ENCODE results near the gene MMUT.
"Not testable (repeated sequence)": the region's sequence is repeated elsewhere in the genome, so short reads cannot be mapped to it uniquely, and the experiment has no call there.

Gene MMUT

GRCh38 chr6:49462927-49463611 is at the start of gene MMUT, which contains the start of gene CENPQ:
Gene MMUT (minus strand): TSS chr6:49463253. CDS start chr6:49459466, 3,787 bp downstream.
Gene CENPQ (plus strand): TSS chr6:49463370. CDS start chr6:49470177, 6,807 bp downstream.
- DNase-seq (ENCODE audit: low read depth, low spot score) = peak; percentile 97

- DNase-seq (ENCODE audit: low read depth, low spot score) = no peak
Observed at GRCh38 chr6:49509342-49509741, 46.3 kb upstream of the MMUT start.

GRCh38 chr6:49506569-49507111 is 43.6 kb upstream of the MMUT start:
- no peak for DNase-seq (ENCODE audit: low read depth, low spot score)

- no peak for DNase-seq (ENCODE audit: low read depth, low spot score)
Observed at GRCh38 chr6:49504666-49505065, 41.6 kb upstream of the MMUT start.

- no peak for DNase-seq (ENCODE audit: low read depth, low spot score)
Observed at GRCh38 chr6:49499623-49500022, 36.6 kb upstream of the MMUT start, which contains the start of gene GLYATL3. Gene GLYATL3 (plus strand): TSS chr6:49499923. CDS start chr6:49511991, 12,068 bp downstream.

GRCh38 chr6:49499126-49499525 is 36.1 kb upstream of the MMUT start:
- no peak for DNase-seq (ENCODE audit: low read depth, low spot score)

DNA sequence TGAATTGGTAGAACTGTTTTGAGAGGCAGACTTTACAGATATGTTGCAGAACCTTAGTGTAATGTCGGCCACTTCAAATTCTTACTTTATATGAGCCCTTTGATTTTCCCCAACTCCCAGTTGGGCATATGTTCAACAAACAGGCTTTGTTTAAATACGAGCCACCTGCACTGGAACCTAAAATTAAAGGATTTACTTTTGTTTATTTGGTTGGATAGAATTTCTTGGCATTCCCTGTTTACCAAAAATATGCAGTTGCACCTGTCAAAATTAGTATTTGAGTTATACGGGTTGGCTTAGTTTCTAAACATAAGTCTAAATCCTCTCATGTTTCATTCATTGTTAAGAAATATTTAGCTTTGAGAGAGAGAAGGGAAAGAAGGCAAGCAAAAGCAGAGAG is 34.3 kb upstream of the MMUT start:
- DNase-seq (ENCODE audit: low read depth, low spot score) = no peak

- DNase-seq (ENCODE audit: low read depth, low spot score) = no peak
Observed at GRCh38 chr6:49490633-49491032, 27.6 kb upstream of the MMUT start.

GRCh38 chr6:49483380-49483779 is 20.3 kb upstream of the MMUT start:
- not testable (repeated sequence) for DNase-seq (ENCODE audit: low read depth, low spot score)

GRCh38 chr6:49481846-49482245 is 18.8 kb upstream of the MMUT start:
- not testable (repeated sequence) for DNase-seq (ENCODE audit: low read depth, low spot score)

DNA sequence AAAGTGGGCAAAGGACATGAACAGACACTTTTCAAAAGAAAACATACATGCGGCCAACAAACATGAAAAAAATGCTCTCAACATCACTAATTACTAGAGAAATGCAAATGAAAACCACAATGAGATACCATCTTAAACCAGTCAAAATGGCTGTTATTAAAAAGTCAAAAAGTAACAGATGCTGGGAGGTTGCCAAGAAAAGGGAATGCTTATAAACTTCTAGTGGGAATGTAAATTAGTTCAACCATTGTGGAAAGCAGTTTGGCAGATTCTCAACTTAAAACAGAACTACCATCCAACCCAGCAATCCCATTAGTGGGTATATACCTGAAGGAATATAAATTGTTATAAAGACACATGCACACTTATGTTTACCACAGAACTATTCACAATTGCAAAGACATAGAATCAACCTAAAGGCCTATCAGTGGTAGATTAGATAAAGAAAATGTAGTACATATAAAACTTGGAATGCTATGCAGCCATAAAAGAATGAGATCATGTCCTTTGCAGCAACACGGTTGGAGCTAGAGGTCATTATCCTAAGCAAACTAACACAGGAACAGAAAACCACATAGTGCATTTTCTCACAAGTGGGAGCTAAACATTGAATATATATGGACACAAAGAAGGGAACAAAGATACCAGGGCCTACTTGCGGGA is 16.4 kb upstream of the MMUT start:
- peak; percentile 19 for DNase-seq (ENCODE audit: low read depth, low spot score)

GRCh38 chr6:49476564-49476963 is 13.5 kb upstream of the MMUT start:
- not testable (repeated sequence) for DNase-seq (ENCODE audit: low read depth, low spot score)

- DNase-seq (ENCODE audit: low read depth, low spot score) = no peak
Observed at GRCh38 chr6:49468042-49468441, 5.0 kb upstream of the MMUT start.

DNA sequence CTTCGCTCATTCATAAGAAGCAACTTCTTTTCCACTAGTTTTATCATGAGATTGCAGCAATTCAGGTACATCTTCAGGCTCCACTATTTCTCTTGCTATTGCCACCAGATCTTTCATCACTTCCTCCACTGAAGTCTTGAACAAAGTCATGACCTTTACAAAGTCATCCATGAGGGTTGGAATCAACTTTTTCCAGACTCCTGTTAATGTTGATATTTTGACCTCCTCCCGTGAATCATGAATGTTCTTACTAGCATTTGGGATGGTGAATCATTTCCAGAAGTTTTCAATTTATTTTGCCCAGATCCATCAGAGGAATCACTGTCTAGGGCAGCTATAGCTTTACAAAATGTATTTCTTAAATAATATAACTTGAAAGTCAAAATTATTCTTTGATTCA is 1.6 kb upstream of the MMUT start:
- DNase-seq (ENCODE audit: low read depth, low spot score) = no peak

GRCh38 chr6:49463612-49463967 is 537 bp upstream of the MMUT start:
- DNase-seq (ENCODE audit: low read depth, low spot score) = no peak

DNA sequence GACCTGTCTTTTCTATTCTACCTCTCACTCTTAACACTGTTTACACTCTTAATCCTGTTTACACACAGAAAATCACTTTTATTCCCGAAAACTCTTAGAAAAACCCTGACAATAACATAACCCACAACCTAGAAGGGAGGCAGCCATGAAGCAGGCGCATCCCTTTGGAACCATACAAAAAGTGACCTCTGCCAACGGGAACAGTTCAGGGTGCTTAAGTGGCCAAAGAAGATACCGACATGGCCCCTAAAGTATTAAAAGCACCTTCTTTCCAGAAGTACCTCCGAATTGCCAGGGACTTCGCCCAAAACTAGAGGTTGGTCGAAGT is 490 bp downstream of the MMUT start:
- peak; percentile 12 for DNase-seq (ENCODE audit: low read depth, low spot score)

GRCh38 chr6:49462071-49462470 is 982 bp downstream of the MMUT start:
- no peak for DNase-seq (ENCODE audit: low read depth, low spot score)

DNA sequence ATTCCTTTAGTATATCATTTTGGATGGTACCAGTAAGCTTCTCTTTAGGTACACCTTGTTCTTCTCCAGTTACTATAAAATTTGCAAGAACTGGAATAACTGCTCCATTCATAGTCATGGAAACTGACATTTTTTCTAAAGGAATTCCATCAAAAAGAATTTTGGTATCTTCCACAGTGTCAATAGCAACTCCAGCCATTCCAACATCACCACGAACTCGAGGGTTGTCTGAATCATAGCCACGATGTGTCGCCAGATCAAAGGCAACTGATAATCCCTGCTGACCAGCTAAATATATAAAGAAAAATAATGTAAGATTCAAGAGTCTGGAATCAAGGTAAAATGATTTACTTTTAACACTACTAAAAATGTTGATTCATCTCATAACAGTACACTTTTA is 5.3 kb downstream of the MMUT start:
- DNase-seq (ENCODE audit: low read depth, low spot score) = peak; percentile 41

GRCh38 chr6:49454787-49455709 is 8.0 kb downstream of the MMUT start:
- no peak for DNase-seq (ENCODE audit: low read depth, low spot score)

DNA sequence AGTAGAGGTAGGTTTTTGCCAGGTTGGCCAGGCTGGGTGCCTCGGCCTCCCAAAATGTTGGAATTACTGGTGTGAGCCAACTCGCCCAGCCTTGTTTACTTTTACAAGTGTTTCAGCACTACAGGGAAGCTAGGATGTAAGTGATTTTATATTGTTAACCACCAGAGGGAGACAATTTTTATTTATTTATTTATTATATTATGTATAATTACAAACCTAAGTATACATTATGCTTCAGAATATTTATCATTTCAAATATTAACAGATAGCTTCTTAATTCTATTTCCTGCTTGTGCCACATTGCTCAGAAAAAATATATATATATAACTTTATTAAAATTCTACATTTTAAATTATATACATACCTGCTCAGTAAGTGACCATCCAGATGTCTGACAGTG is 9.8 kb downstream of the MMUT start:
- DNase-seq (ENCODE audit: low read depth, low spot score) = no peak

DNA sequence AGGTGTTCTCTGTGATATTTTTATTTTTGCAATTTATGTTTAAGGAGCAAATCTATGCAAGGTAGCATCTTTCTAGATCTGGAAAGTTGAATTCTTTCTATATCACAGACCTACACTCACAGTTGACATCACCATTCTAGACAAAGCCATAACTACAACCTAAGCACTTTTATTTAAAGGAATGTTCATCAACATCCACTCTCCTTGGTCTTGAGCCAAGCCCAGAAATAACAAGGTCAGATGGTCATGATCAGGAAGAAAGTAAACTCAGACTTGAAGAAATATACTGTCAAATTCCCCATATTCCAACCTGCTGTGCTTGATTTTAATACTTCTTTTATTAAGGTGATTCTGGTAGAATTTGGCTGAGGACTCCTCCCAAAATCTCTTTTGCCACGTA is 32.2 kb downstream of the MMUT start:
- no peak for DNase-seq (ENCODE audit: low read depth, low spot score)

GRCh38 chr6:49430187-49430586 is 32.9 kb downstream of the MMUT start:
- no peak for DNase-seq (ENCODE audit: low read depth, low spot score)
